Endothelial cell of umbilical vein (primary cell): ENCODE measurements around the gene BMPR2. TPM values are rescaled to one million over a fixed set of nuclear protein-coding genes. Genes with fewer than 3 reads are reported as not detected.
A peak's percentile ranks its signal among the peaks of the same experiment; 100 is the strongest.
"Not testable (repeated sequence)": the region's sequence is repeated elsewhere in the genome, so short reads cannot be mapped to it uniquely, and the experiment has no call there.

Experiments
- BruUV-seq: library from RNA; stranded (reverse); fragments of 400-500 nt; replicated peaks from 2 replicates; lab custom pipeline; 2021; lab: Mats Ljungman, UMichigan
- CTCF ChIA-PET: fragments of 300-600, 350-600 bp; sonication (Branson Sonifier 250); formaldehyde crosslinking; loops from one replicate; lab custom pipeline; 2021; ENCODE audit warnings: antibody characterized with exemption, inconsistent platforms; lab: Charles Lee
- POLR2A ChIA-PET: fragments of 300-600, 350-600 bp; sonication (Branson Sonifier 250); formaldehyde crosslinking; loops from one replicate; lab custom pipeline; 2021; ENCODE audit warnings: antibody characterized with exemption, inconsistent platforms; lab: Charles Lee
- DNase-seq: peaks from one replicate; pipeline ENCODE4 v3.0.0-alpha.2; 2011; ENCODE audit warnings: low read depth, low spot score
- FAIRE-seq: peaks from 2 replicates; lab custom pipeline; 2011; peaks lifted over from hg19 to GRCh38; lab: Jason Lieb, UNC
- H2AFZ ChIP-seq: 2 replicates; pipeline ENCODE4 v1.6.0; 2012; ENCODE audit warnings: low read depth, low read length, control low read depth, inconsistent platforms
- H3K27ac ChIP-seq: 2 replicates; pipeline ENCODE4 v1.5.1; 2011; ENCODE audit warnings: low read depth, mild to moderate bottlenecking, control low read depth, low read length, moderate library complexity; ENCODE audit not compliant: insufficient read depth
- H3K27me3 ChIP-seq, 2 experiments: 2 replicates each; pipeline versions ENCODE4 v1.6.0 to v1.6.1; 2011; ENCODE audit warnings: low read length in 2 of 2, mixed read lengths in 1 of 2; ENCODE audit not compliant: control insufficient read depth in 2 of 2, insufficient read depth in 2 of 2
- H3K36me3 ChIP-seq, 2 experiments: 2 replicates in 1 of 2; 3 replicates in 1 of 2; pipeline ENCODE4 v1.5.1; 2011; ENCODE audit warnings: low read length in 2 of 2, mild to moderate bottlenecking in 1 of 2, moderate library complexity in 1 of 2; ENCODE audit not compliant: control insufficient read depth in 2 of 2, insufficient read depth in 2 of 2; ENCODE audit errors: extremely low read depth in 1 of 2
- H3K4me1 ChIP-seq: 3 replicates; pipeline ENCODE4 v1.5.1; 2011; ENCODE audit warnings: mild to moderate bottlenecking, low read length; ENCODE audit not compliant: control insufficient read depth, insufficient read depth; ENCODE audit errors: extremely low read depth
- H3K4me2 ChIP-seq: 2 replicates; pipeline ENCODE4 v1.6.1; 2011; ENCODE audit warnings: low read length, control low read depth, mixed read lengths; ENCODE audit not compliant: insufficient read depth
- H3K4me3 ChIP-seq, 3 experiments: fragments of 200-600 bp in 1 of 3; sonication (generic), shearing (Covaris generic) in 1 of 3; replicated peaks in 1 of 3; 2 replicates each; pipeline ENCODE4 v1.5.1; 2011 to 2016; ENCODE audit warnings: control low read depth in 3 of 3, low read length in 3 of 3, mild to moderate bottlenecking in 2 of 3, inconsistent platforms in 1 of 3, low read depth in 1 of 3, moderate library complexity in 1 of 3; ENCODE audit not compliant: insufficient read depth in 1 of 3
- H3K79me2 ChIP-seq: 2 replicates; pipeline ENCODE4 v1.6.0; 2012; ENCODE audit warnings: low read length, inconsistent platforms; ENCODE audit not compliant: control insufficient read depth, insufficient read depth
- H3K9ac ChIP-seq: replicated peaks from 2 replicates; pipeline ENCODE3; 2011; ENCODE audit warnings: low read length, control low read depth; ENCODE audit not compliant: insufficient read depth; ENCODE audit errors: extremely low read depth
- H3K9me1 ChIP-seq: replicated peaks from 3 replicates; pipeline ENCODE4 v1.6.0; 2011; ENCODE audit warnings: mild to moderate bottlenecking, low read length; ENCODE audit not compliant: control insufficient read depth, insufficient read depth; ENCODE audit errors: extremely low read depth
- H3K9me3 ChIP-seq: replicated peaks from 2 replicates; pipeline ENCODE4 v1.5.1; 2012; ENCODE audit warnings: low read length, inconsistent platforms; ENCODE audit not compliant: control insufficient read depth, insufficient read depth
- H4K20me1 ChIP-seq: replicated peaks from 2 replicates; pipeline ENCODE3; 2011; ENCODE audit warnings: mild to moderate bottlenecking, low read length; ENCODE audit not compliant: control insufficient read depth, insufficient read depth; ENCODE audit errors: extremely low read depth
- JUN ChIP-seq: IDR thresholded peaks from 2 replicates; pipeline ENCODE4 v1.6.1; 2011; ENCODE audit warnings: borderline replicate concordance, low read depth; ENCODE audit not compliant: insufficient read length, insufficient read depth
- MAX ChIP-seq: IDR thresholded peaks from 2 replicates; pipeline ENCODE4 v1.6.1; 2011; ENCODE audit not compliant: insufficient read depth, insufficient read length
- dilution Hi-C: fragments of 300-500 bp; cut with MboI; formaldehyde crosslinking; loops from one replicate; pipeline ENCODE4 v1.15.0; 2019; ENCODE audit warnings: low sequenced_read_pairs; ENCODE audit not compliant: extremely low pct_ligation_motif_present
- intact Hi-C: fragments of 100-400 bp; cut with micrococcal nuclease; formaldehyde crosslinking; loops from one replicate; pipeline ENCODE4 v1.10.0; 2022
- polyA plus RNA-seq, 4 experiments: library from polyadenylated mRNA; depleted of rRNA in 3 of 4; stranded (reverse) in 3 of 4; unstranded in 1 of 4; fragments of >200 nt; gene quantifications; 2 replicates each; pipeline versions ENCODE4 v1.2.1 to v1.2.3, GENCODE V29; 2011 to 2012; ENCODE audit warnings: missing spikeins in 1 of 4
- total RNA-seq: library from RNA; stranded (reverse); gene quantifications from 2 replicates; pipeline ENCODE4 v1.2.3, GENCODE V29; 2021

BMPR2 gene
- total and polyA plus RNA-seq, 2 donors (not counting 3 experiments of a cell fraction or from before 2014, with no cell fraction given) = 35.8 to 113 TPM

DNA sequence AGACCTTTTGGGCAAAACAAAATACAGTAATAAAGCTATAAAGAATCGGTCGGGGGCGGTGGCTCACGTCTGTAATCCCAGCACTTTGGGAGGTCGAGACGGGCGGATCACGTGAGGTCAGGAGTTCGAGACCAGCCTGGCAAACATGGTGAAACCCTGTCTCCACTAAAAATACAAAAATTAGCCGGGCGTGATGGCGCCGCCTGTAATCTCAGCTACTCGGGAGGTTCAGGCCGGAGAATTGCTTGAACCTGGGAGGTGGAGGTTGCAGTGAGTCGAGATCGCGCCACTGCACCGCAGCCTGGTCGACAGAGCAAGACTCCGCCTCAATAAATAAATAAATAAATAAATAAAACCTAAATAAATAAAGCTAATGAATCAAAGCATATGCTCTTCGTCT is 1.7 kb upstream of the BMPR2 start:
- H3K27me3 ChIP-seq, H2AFZ ChIP-seq, H3K36me3 ChIP-seq, H3K9me1 ChIP-seq, dilution Hi-C loops, BruUV-seq, H4K20me1 ChIP-seq, DNase-seq, intact Hi-C loops, FAIRE-seq, H3K9me3 ChIP-seq: not testable (repeated sequence)
- peak overlapping the region; percentile 99 for H3K27ac ChIP-seq
- H3K4me1 ChIP-seq = peaks cover 13% of the 10 kb centered on the region
- peak overlapping the region in 2 of 3 experiments; percentile 66 to 97 for H3K4me3 ChIP-seq
- POLR2A ChIA-PET = interaction anchor here (0.6 kb wide), 1 partner anchor 593 kb away, joined by 3 read pairs; the partner anchor contains the start of gene ALS2
- H3K79me2 ChIP-seq = peaks cover 30% of the 10 kb centered on the region
- CTCF ChIA-PET = interaction anchor here (1.4 to 2.2 kb wide), 3 partner anchors 35 to 96 kb away, joined by 3 to 7 read pairs (median 6); no protein-coding TSS in a partner anchor
- H3K9ac ChIP-seq = peak overlapping the region; percentile 94
- H3K4me2 ChIP-seq = peak overlapping the region; percentile 64

DNA sequence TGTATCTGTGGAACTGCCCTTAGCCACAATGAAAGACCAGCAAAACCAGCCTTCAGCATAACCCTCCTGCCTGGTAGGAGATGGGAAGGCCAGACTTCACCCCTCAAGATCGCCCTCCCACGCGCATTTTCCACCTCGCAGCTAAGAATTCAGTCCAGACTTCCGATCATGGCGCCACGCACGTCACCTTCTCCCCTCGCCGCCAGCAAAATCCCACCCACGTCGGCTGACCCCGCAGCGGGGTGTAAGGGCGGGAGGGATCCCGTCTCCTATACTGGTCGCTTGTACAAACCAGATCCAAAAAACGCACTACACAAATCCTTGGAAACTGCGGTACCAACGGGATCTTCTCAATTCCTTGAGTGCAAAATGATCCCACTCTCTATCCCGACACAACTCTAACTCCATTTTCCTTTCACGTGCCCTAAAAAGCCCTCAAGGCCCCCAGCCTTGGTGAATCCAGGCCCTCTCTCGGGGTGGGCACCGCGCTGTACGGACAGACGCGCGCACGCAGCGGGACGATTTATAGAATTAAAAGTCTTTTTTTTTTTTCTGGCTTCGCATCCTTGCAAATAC is 1.0 kb upstream of the BMPR2 start:
- intact Hi-C loops = loop anchor here (1.0 to 5.0 kb wide), 5 partner anchors 40 to 157 kb away; no protein-coding TSS in a partner anchor
- Histone ChIP-seq H3K9me3 (no peaks in the 10 kb centered on the region), H3K9ac (peak overlapping the region; percentile 94), H3K27me3 (no peaks in the 10 kb centered on the region), H3K27ac (peak overlapping the region; percentile 99), H2AFZ (peak overlapping the region; percentile 34), H3K36me3 (no peaks in the 10 kb centered on the region), H3K4me2 (peak overlapping the region; percentile 64), H3K4me3 (peak overlapping the region in 2 of 3 experiments; percentile 66 to 97), H3K79me2 (peaks cover 37% of the 10 kb centered on the region), H4K20me1 (peaks cover 9% of the 10 kb centered on the region), H3K4me1 (peaks cover 15% of the 10 kb centered on the region), H3K9me1 (no peaks in the 10 kb centered on the region)
- DNase-seq = peak; percentile 86
- FAIRE-seq = peak; percentile 52
- TF ChIP-seq MAX (peak; percentile 47), JUN (no peak)
- ChIA-PET CTCF (interaction anchor here (1.4 to 2.2 kb wide), 3 partner anchors 36 to 97 kb away, joined by 3 to 7 read pairs (median 6); no protein-coding TSS in a partner anchor), POLR2A (interaction anchor here (0.6 kb wide), 1 partner anchor 594 kb away, joined by 3 read pairs; the partner anchor contains the start of gene ALS2)
- dilution Hi-C loops = no loop called here
- no TSS peak for BruUV-seq
